SK-N-SH (cell line): ENCODE data around the gene HEG1. TPM values are rescaled to one million over a fixed set of nuclear protein-coding genes. Genes with fewer than 3 reads are reported as not detected.

Source experiments
- CTCF ChIA-PET: fragments of 300-600, 350-600 bp; formaldehyde crosslinking; extraction: SDS; loops from one replicate; lab custom pipeline; 2021; lab: Yijun Ruan, JAX
- POLR2A ChIA-PET: fragments of 350-600 bp; sonication (Branson Sonifier 250); formaldehyde crosslinking; extraction: SDS; loops from one replicate; lab custom pipeline; 2020; ENCODE audit warnings: antibody characterized with exemption, inconsistent platforms; lab: Yijun Ruan, JAX
- DNase-seq: peaks from one replicate; pipeline ENCODE4 v3.0.0; 2012
- H2AFZ ChIP-seq: fragments of 200-600 bp; sonication (generic); 2 replicates; pipeline ENCODE4 v1.8.1; 2016; ENCODE audit warnings: antibody characterized with exemption, mild to moderate bottlenecking, low read depth
- H3F3A ChIP-seq: fragments of 200-600 bp; sonication (generic); replicated peaks from 2 replicates; pipeline ENCODE3; 2016; ENCODE audit warnings: antibody characterized with exemption, mild to moderate bottlenecking; ENCODE audit not compliant: insufficient read depth
- H3K27ac ChIP-seq, 2 experiments: fragments of 200-500 bp in 1 of 2; fragments of 200-600 bp in 1 of 2; sonication (Bioruptor generic) in 1 of 2; sonication (generic), shearing (Covaris generic) in 1 of 2; 2 replicates each; pipeline versions ENCODE4 v1.5.1 to v1.6.1; 2014 to 2016; ENCODE audit warnings: low read depth in 2 of 2, inconsistent platforms in 1 of 2, low read length in 1 of 2, mild to moderate bottlenecking in 1 of 2, mixed read lengths in 1 of 2
- H3K27me3 ChIP-seq: fragments of 200-600 bp; sonication (generic), shearing (Covaris generic); 2 replicates; pipeline ENCODE4 v1.6.1; 2016; ENCODE audit warnings: mixed run types; ENCODE audit not compliant: insufficient read depth
- H3K36me3 ChIP-seq, 2 experiments: fragments of 200-500 bp in 1 of 2; fragments of 200-600 bp in 1 of 2; sonication (Bioruptor generic) in 1 of 2; sonication (generic) in 1 of 2; replicated peaks in 1 of 2; 2 replicates each; pipeline versions ENCODE3 to v1.5.1; 2014 to 2016; ENCODE audit warnings: low read length in 1 of 2, mild to moderate bottlenecking in 1 of 2; ENCODE audit not compliant: insufficient read depth in 2 of 2, control insufficient read depth in 1 of 2
- H3K4me1 ChIP-seq, 2 experiments: fragments of 200-500 bp in 1 of 2; fragments of 200-600 bp in 1 of 2; sonication (Bioruptor generic) in 1 of 2; sonication (generic), shearing (Covaris generic) in 1 of 2; 2 replicates each; pipeline versions ENCODE4 v1.5.1 to v1.6.1; 2014 to 2016; ENCODE audit warnings: low read depth in 1 of 2, low read length in 1 of 2, mixed run types in 1 of 2; ENCODE audit not compliant: insufficient read depth in 2 of 2, control insufficient read depth in 1 of 2
- H3K4me2 ChIP-seq: fragments of 200-600 bp; sonication (generic), shearing (Covaris generic); 2 replicates; pipeline ENCODE4 v1.6.1; 2017; ENCODE audit warnings: mixed run types
- H3K4me3 ChIP-seq, 2 experiments: fragments of 200-500 bp in 1 of 2; fragments of 200-600 bp in 1 of 2; sonication (Bioruptor generic) in 1 of 2; sonication (generic), shearing (Covaris generic) in 1 of 2; 2 replicates each; pipeline versions ENCODE4 v1.5.1 to v1.8.1; 2014 to 2016; ENCODE audit warnings: low read depth in 2 of 2, inconsistent platforms in 1 of 2, low read length in 1 of 2, mild to moderate bottlenecking in 1 of 2, mixed read lengths in 1 of 2, moderate library complexity in 1 of 2
- H3K79me2 ChIP-seq: fragments of 200-600 bp; sonication (generic); 2 replicates; pipeline ENCODE4 v1.8.1; 2017; ENCODE audit warnings: mild to moderate bottlenecking; ENCODE audit not compliant: insufficient read depth
- H3K9ac ChIP-seq: fragments of 200-600 bp; sonication (generic); 2 replicates; pipeline ENCODE4 v1.6.1; 2017; ENCODE audit warnings: mixed run types
- H3K9me2 ChIP-seq: fragments of 200-600 bp; sonication (generic); 2 replicates; pipeline ENCODE4 v1.6.1; 2017; ENCODE audit warnings: mixed run types
- H3K9me3 ChIP-seq: fragments of 200-600 bp; sonication (generic); 2 replicates; pipeline ENCODE4 v1.6.1; 2017; ENCODE audit warnings: mixed run types, mild to moderate bottlenecking, moderate library complexity
- H4K20me1 ChIP-seq: fragments of 200-600 bp; sonication (generic); 2 replicates; pipeline ENCODE4 v1.6.1; 2017; ENCODE audit warnings: mild to moderate bottlenecking, mixed run types; ENCODE audit not compliant: insufficient read depth
- CHD2 ChIP-seq: fragments of 150-350 bp; IDR thresholded peaks from 2 replicates; pipeline ENCODE4 v1.6.1; 2018; ENCODE audit warnings: low read length; ENCODE audit not compliant: partially characterized antibody
- ELF1 ChIP-seq: IDR thresholded peaks from 2 replicates; pipeline ENCODE4 v1.4.0; 2012
- FOSL2 ChIP-seq: IDR thresholded peaks from 2 replicates; pipeline ENCODE4 v1.4.0; 2012; ENCODE audit warnings: low read depth, mild to moderate bottlenecking, moderate library complexity, borderline replicate concordance
- MEF2A ChIP-seq: IDR thresholded peaks from 2 replicates; pipeline ENCODE4 v1.4.0; 2012; ENCODE audit warnings: low read depth, borderline replicate concordance
- NFIC ChIP-seq: IDR thresholded peaks from 2 replicates; pipeline ENCODE4 v1.4.0; 2012; ENCODE audit warnings: borderline replicate concordance
- POLR2AphosphoS5 ChIP-seq: IDR thresholded peaks from 2 replicates; pipeline ENCODE4 v1.6.1; 2012; ENCODE audit warnings: low read depth, low read length
- RCOR1 ChIP-seq: fragments of 150-350 bp; IDR thresholded peaks from 2 replicates; pipeline ENCODE4 v1.6.1; 2017; ENCODE audit warnings: antibody characterized with exemption, low read length
- TCF12 ChIP-seq: IDR thresholded peaks from 2 replicates; pipeline ENCODE4 v1.4.0; 2012
- ZBTB33 ChIP-seq: IDR thresholded peaks from 2 replicates; pipeline ENCODE4 v1.4.0; 2012; ENCODE audit warnings: low read depth, borderline replicate concordance
- WGBS: methylation state at CpG from one replicate; pipeline ENCODE4 v1.1.6; 2017; ENCODE audit warnings: low lambda C conversion rate; 5-methylcytosine and 5-hydroxymethylcytosine counted together
- polyA plus RNA-seq, 3 experiments: library from polyadenylated mRNA; depleted of rRNA; stranded (reverse); fragments of >200 nt; gene quantifications; 2 replicates each; pipeline ENCODE4 v1.2.3, GENCODE V29; 2012
- TF ChIP-seq, protein P1 (sequence below): IDR thresholded peaks from 2 replicates; pipeline ENCODE4 v1.6.1; 2012; ENCODE audit warnings: mild to moderate bottlenecking, low read depth, low read length, moderate library complexity
- TF ChIP-seq, protein P2 (sequence below): IDR thresholded peaks from 2 replicates; pipeline ENCODE4; 2012

HEG1 gene
- polyA plus RNA-seq, 1 of the 3 experiments (the other 2 are of a cell fraction) = 27.7 TPM

DNA sequence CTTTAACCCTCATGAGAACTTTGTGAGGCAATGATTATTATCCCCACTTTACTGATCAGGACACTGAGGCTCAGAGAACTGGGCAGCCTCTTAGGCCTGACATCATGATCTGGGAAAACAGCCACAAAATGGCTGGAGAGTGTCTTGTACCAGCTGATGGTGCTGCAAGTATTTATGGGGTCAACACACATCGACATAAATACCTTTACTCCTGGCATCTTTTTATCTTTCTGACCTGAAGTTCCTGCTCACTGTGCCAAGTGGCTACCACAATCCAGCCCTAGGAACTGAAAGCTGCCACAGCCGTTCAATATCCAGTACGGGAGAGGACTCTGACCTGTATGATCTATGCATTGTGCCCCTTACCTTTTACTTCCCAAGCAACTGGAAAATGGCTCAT lies 92.0 kb downstream of the HEG1 start:
- Histone ChIP-seq H3K4me3 (no peak overlapping the region), H3F3A (no peaks in the 10 kb centered on the region), H3K79me2 (no peaks in the 10 kb centered on the region), H3K27ac (no peak overlapping the region), H3K9me2 (no peaks in the 10 kb centered on the region), H4K20me1 (no peaks in the 10 kb centered on the region), H3K4me2 (no peak overlapping the region), H3K4me1 (peaks cover 0 to 2% of the 10 kb centered on the region in 2 experiments; a peak in 1 of 4 replicates), H3K9ac (no peak overlapping the region), H2AFZ (no peak overlapping the region), H3K36me3 (peaks cover 0 to 3% of the 10 kb centered on the region in 2 experiments), H3K27me3 (no peaks in the 10 kb centered on the region), H3K9me3 (no peaks in the 10 kb centered on the region)
- ChIA-PET CTCF (interaction anchor here (1.8 kb wide), 1 partner anchor 202 kb away, joined by 5 read pairs; no protein-coding TSS in a partner anchor), POLR2A (interaction anchor here (0.7 kb wide), 1 partner anchor 631 kb away, joined by 3 read pairs; no protein-coding TSS in a partner anchor)
- TF ChIP-seq ZBTB33 = no peak
- no peak for TF ChIP-seq RCOR1
- TF ChIP-seq, protein P1, sequence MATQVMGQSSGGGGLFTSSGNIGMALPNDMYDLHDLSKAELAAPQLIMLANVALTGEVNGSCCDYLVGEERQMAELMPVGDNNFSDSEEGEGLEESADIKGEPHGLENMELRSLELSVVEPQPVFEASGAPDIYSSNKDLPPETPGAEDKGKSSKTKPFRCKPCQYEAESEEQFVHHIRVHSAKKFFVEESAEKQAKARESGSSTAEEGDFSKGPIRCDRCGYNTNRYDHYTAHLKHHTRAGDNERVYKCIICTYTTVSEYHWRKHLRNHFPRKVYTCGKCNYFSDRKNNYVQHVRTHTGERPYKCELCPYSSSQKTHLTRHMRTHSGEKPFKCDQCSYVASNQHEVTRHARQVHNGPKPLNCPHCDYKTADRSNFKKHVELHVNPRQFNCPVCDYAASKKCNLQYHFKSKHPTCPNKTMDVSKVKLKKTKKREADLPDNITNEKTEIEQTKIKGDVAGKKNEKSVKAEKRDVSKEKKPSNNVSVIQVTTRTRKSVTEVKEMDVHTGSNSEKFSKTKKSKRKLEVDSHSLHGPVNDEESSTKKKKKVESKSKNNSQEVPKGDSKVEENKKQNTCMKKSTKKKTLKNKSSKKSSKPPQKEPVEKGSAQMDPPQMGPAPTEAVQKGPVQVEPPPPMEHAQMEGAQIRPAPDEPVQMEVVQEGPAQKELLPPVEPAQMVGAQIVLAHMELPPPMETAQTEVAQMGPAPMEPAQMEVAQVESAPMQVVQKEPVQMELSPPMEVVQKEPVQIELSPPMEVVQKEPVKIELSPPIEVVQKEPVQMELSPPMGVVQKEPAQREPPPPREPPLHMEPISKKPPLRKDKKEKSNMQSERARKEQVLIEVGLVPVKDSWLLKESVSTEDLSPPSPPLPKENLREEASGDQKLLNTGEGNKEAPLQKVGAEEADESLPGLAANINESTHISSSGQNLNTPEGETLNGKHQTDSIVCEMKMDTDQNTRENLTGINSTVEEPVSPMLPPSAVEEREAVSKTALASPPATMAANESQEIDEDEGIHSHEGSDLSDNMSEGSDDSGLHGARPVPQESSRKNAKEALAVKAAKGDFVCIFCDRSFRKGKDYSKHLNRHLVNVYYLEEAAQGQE = no peak
- TF ChIP-seq TCF12 = no peak
- TF ChIP-seq, protein P2, sequence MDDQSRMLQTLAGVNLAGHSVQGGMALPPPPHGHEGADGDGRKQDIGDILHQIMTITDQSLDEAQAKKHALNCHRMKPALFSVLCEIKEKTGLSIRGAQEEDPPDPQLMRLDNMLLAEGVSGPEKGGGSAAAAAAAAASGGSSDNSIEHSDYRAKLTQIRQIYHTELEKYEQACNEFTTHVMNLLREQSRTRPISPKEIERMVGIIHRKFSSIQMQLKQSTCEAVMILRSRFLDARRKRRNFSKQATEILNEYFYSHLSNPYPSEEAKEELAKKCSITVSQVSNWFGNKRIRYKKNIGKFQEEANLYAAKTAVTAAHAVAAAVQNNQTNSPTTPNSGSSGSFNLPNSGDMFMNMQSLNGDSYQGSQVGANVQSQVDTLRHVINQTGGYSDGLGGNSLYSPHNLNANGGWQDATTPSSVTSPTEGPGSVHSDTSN = no peak
- TF ChIP-seq MEF2A = no peak
- no peak for TF ChIP-seq ELF1
- TF ChIP-seq NFIC = no peak
- no peak for TF ChIP-seq POLR2AphosphoS5
- TF ChIP-seq FOSL2 = no peak
- 90% methylated on average over 3 of the region's 3 CpGs for WGBS
- DNase-seq = no peak

DNA sequence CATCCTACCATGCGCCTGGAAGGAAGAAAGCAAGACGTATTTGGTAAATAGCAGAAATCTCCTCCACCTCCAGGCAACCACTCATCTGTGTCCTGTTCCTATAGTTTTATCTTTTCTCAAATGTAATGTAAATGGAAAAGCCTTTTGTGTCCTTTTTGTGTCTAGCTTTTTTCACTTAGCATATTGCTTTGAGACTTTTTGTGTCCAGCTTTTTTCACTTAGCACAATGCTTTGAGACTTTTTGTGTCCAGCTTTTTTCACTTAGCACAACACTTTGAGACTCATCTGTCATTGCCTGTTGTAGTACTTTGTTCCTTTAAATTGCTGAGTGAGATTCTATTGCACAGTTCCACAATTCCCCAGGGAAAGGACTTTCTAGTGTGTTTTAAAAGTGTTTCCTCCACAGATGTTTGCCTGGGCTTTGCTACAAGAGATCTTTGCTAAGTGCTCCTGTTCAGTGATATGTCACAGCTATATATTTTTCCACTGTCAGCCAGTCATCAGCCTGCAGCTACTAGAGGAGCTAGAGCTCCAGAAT lies 93.3 kb downstream of the HEG1 start:
- H4K20me1 ChIP-seq = no peaks in the 10 kb centered on the region
- no peak overlapping the region for H2AFZ ChIP-seq
- no peak for TF ChIP-seq CHD2
- CTCF ChIA-PET = interaction anchor here (0.6 to 1.8 kb wide), 2 partner anchors 201 to 492 kb away, joined by 3 to 5 read pairs; no protein-coding TSS in a partner anchor
- no peaks in the 10 kb centered on the region for H3K9me3 ChIP-seq
- H3K27ac ChIP-seq = no peak overlapping the region
- H3K27me3 ChIP-seq = no peaks in the 10 kb centered on the region
- WGBS = 96% methylated on average over 2 of the region's 2 CpGs
- no peaks in the 10 kb centered on the region for H3F3A ChIP-seq
- H3K9ac ChIP-seq = no peak overlapping the region
- H3K4me1 ChIP-seq = peaks cover 0 to 2% of the 10 kb centered on the region in 2 experiments; a peak in 1 of 4 replicates
- H3K4me2 ChIP-seq = no peak overlapping the region
- DNase-seq = no peak
- no peaks in the 10 kb centered on the region for H3K9me2 ChIP-seq
- H3K36me3 ChIP-seq = no peaks in the 10 kb centered on the region
- H3K4me3 ChIP-seq = no peak overlapping the region
- H3K79me2 ChIP-seq = no peaks in the 10 kb centered on the region
- POLR2A ChIA-PET = no interaction called here
